Measurements from ENCODE around the gene TSPO2.
A peak's percentile ranks its signal among the peaks of the same experiment; 100 is the strongest.

Gene TSPO2

DNA sequence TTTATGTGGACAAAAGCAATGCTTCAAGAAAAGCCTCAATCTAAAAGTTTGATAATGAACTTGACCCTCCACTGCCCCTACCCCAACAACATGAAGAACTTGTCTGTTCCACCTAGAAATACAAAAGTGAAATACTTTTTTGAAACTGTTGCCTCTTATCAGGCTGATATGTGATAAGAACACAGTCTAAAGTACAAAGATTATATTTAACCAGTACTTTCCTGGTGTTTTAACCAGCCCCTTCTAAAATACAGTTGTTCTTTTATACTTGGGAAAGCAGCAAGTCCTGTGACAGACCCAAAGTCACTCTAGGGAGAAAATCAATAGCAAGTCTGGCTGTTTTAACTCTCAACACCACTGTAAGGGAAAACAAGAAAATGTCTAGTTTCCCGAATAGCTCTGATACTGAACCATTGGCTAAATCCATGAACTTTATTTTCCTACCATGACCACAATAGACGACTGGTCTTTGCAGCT lies 23.3 kb downstream of the TSPO2 start:
- Histone ChIP-seq H3K27ac (ENCODE audit: low read depth, low read length) (no peak overlapping the region), H3K36me3 (ENCODE audit: control insufficient read depth, insufficient read depth, low read length) (peaks cover 50% of the 10 kb centered on the region), H3K4me3 (ENCODE audit: low read depth, low read length) (no peak overlapping the region), H3K4me1 (ENCODE audit: control insufficient read depth, insufficient read depth, low read length) (no peaks in the 10 kb centered on the region), H3K9ac (ENCODE audit: low read length) (no peak overlapping the region), H3K9me3 (ENCODE audit: control insufficient read depth, insufficient read depth, low read depth, low read length) (no peaks in the 10 kb centered on the region), H3K27me3 (ENCODE audit: control insufficient read depth, insufficient read depth, low read length) (no peaks in the 10 kb centered on the region)

DNA sequence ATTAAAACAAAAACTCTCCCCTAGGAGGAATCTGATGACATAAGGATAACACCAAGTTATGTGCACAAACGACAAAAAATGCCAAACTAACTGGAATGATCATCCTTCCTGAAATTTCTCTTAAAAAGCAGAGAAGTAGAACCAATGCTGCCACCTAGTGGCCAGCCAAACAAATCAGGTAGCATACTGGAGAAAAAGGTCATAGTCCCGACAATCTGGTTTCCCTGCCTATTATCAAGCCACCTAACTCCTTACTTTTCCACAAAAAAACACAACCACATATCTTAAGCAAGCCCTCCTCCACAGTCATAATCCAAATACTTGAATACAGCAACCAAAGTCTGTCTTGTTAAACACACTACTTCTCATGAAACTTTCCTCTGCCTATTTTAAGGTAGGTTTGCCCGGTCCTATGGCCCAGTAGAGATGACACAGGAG lies 24.6 kb downstream of the TSPO2 start:
- Histone ChIP-seq H3K27ac (ENCODE audit: low read depth, low read length) (no peak overlapping the region), H3K4me3 (ENCODE audit: low read depth, low read length) (no peak overlapping the region), H3K4me1 (ENCODE audit: control insufficient read depth, insufficient read depth, low read length) (peaks cover 4% of the 10 kb centered on the region), H3K36me3 (ENCODE audit: control insufficient read depth, insufficient read depth, low read length) (peaks cover 45% of the 10 kb centered on the region), H3K9ac (ENCODE audit: low read length) (no peak overlapping the region), H3K27me3 (ENCODE audit: control insufficient read depth, insufficient read depth, low read length) (no peaks in the 10 kb centered on the region), H3K9me3 (ENCODE audit: control insufficient read depth, insufficient read depth, low read depth, low read length) (no peaks in the 10 kb centered on the region)

DNA sequence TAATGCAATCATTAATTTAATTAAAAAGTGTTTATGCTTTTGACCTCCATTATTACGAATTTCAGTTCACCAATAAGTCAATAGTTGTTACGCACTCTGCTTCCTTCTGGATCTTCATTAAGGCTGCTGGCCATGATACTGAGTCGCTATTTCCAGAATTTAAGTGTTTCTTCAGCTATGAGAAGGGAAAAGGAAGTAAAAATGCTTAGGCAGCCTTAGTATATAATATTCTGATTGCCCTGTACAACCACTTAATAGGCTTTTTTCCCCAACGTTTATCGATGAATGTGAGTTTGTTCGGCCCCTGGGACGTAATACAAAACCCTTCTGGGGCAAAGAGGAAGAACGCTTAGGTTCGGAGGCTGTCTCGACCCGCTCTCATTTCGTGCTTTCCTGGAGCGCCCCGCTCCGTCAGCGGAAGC lies 29.2 kb downstream of the TSPO2 start:
- Histone ChIP-seq H3K36me3 (ENCODE audit: control insufficient read depth, insufficient read depth, low read length) (peaks cover 25% of the 10 kb centered on the region), H3K4me1 (ENCODE audit: control insufficient read depth, insufficient read depth, low read length) (peaks cover 18% of the 10 kb centered on the region), H3K9ac (ENCODE audit: low read length) (peak overlapping the region; percentile 98), H3K9me3 (ENCODE audit: control insufficient read depth, insufficient read depth, low read depth, low read length) (no peaks in the 10 kb centered on the region), H3K4me3 (ENCODE audit: low read depth, low read length) (peak overlapping the region; percentile 86), H3K27me3 (ENCODE audit: control insufficient read depth, insufficient read depth, low read length) (no peaks in the 10 kb centered on the region), H3K27ac (ENCODE audit: low read depth, low read length) (peak overlapping the region; percentile 84; the same call in 1 of the 2 replicates)

DNA sequence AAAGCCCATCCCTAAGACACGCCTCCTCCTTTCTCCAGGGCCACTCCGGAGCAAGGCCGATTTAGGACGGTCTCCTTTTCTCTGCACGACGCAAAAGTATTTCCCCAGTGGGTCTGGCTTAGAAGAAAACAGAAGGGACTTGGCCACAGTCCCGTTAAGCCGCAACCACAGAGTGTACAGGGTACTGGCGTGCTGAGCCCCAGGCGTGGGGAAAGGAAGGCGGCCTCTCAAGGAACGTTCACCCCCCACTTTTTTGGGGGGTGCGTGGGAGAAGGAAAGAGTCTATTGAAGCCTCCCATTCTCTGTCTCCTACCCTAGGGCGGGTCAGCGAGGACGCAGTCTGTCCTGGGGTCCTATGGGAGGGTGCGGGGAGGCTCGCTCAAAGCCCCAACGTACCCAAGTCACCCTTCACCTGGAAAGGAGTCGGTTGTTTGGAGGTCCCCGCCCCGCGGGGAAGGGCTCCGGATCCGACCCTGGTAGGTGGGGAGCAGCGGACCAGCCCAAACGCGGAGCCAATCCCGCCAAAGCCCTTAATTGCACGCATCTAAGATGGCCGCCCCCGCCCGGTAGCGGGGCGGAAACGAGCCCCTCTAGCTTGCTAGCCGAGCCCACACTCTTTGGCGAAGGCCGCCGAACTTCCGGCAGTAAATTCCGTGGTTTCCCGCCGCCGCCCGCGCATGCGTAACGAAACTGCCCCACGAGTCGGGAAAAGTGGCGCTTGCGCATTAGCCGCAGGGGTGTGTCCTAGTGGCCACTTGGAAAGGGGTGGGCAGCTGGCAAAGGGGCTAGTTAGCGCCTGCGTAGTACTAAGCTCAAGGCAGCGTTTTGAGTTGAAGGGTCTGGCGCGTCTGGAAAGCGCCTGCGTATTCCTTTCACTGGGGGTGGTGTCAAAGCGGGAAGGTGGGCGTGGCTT lies 29.9 kb downstream of the TSPO2 start, which contains the start of gene OARD1:
Gene OARD1, minus strand, starts transcription at position 434 of the 913 bp plus-strand sequence. CDS start 722 bp downstream, outside the sequence.
- Histone ChIP-seq H3K4me1 (ENCODE audit: control insufficient read depth, insufficient read depth, low read length) (peaks cover 18% of the 10 kb centered on the region), H3K27me3 (ENCODE audit: control insufficient read depth, insufficient read depth, low read length) (no peaks in the 10 kb centered on the region), H3K9ac (ENCODE audit: low read length) (peak within 1 kb of the TSS; percentile 98), H3K9me3 (ENCODE audit: control insufficient read depth, insufficient read depth, low read depth, low read length) (no peaks in the 10 kb centered on the region), H3K4me3 (ENCODE audit: low read depth, low read length) (peak within 1 kb of the TSS; percentile 86), H3K36me3 (ENCODE audit: control insufficient read depth, insufficient read depth, low read length) (peaks cover 22% of the 10 kb centered on the region), H3K27ac (ENCODE audit: low read depth, low read length) (peak within 1 kb of the TSS; percentile 93)

DNA sequence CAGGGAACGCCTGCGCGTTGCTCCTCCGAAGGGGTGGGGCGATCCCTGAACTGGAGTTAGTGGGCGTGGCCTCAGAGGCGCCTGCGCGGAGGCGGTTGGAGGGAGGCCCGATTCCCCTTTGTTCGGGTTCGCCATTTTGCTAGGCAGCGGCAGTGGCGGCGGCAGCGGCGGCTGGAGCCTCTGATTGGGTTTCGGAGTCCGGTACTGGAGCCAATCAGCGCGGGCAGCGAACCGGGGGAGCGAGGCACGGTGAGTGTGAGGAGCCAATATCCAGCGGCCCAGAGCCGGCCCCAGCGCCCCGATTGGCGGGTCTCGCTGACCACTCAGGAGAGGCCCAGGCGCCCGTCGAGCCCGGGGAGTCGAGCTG lies 30.6 kb downstream of the TSPO2 start, which contains the start of gene NFYA:
Gene NFYA, plus strand, starts transcription at position 139 of the 367 bp plus-strand sequence. CDS start 6,116 bp downstream, outside the sequence.
- peaks cover 16% of the 10 kb centered on the region for H3K36me3 ChIP-seq (ENCODE audit: control insufficient read depth, insufficient read depth, low read length)
- H3K4me3 ChIP-seq (ENCODE audit: low read depth, low read length), result peak within 1 kb of the TSS; percentile 86
- no peaks in the 10 kb centered on the region for H3K27me3 ChIP-seq (ENCODE audit: control insufficient read depth, insufficient read depth, low read length)
- H3K27ac ChIP-seq (ENCODE audit: low read depth, low read length), result peak within 1 kb of the TSS; percentile 93
- no peaks in the 10 kb centered on the region for H3K9me3 ChIP-seq (ENCODE audit: control insufficient read depth, insufficient read depth, low read depth, low read length)
- peaks cover 18% of the 10 kb centered on the region for H3K4me1 ChIP-seq (ENCODE audit: control insufficient read depth, insufficient read depth, low read length)
- peak within 1 kb of the TSS; percentile 98 for H3K9ac ChIP-seq (ENCODE audit: low read length)

DNA sequence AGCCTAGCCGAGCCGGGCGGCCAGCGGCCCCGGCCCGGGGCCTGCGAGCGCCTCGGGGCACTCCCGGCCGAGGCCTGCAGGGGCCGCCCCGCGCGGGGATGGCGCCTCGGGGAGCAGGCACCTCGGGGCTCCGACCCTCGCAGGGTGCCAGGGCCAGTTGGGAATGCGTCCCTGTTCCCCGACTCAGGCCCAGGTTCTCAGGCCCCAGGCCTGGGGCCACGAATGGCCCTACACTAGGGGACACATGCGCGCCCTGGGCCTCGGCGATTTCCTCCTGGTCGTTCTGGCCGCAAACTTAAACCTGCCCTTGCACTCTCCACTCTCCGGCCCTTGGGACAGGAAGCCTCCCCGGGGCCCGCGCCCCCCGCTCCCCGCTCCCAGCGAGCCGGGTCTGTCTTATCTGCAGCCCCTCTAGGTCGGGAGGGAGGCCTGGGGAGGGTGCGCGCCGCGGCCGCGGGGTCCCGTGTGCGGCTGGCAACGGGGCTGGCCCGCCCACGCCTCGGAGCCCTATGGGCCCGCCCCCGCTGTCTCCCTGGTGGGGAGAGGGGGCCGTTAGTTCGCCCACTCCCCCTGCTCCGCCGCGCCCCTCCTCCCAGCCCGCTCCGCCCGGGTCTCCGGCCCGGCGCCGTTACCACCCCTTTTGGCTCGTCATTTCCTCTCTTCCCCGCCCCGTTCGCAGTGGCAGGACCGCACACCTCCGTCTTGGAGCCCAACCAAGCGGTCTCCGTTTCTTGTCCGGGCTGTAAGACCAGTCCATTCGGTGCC lies 31.1 kb downstream of the TSPO2 start:
- Histone ChIP-seq H3K4me1 (ENCODE audit: control insufficient read depth, insufficient read depth, low read length) (peaks cover 18% of the 10 kb centered on the region), H3K36me3 (ENCODE audit: control insufficient read depth, insufficient read depth, low read length) (peaks cover 14% of the 10 kb centered on the region), H3K27ac (ENCODE audit: low read depth, low read length) (peak overlapping the region; percentile 93), H3K4me3 (ENCODE audit: low read depth, low read length) (peak overlapping the region; percentile 86), H3K27me3 (ENCODE audit: control insufficient read depth, insufficient read depth, low read length) (no peaks in the 10 kb centered on the region), H3K9me3 (ENCODE audit: control insufficient read depth, insufficient read depth, low read depth, low read length) (no peaks in the 10 kb centered on the region), H3K9ac (ENCODE audit: low read length) (peak overlapping the region; percentile 98)

DNA sequence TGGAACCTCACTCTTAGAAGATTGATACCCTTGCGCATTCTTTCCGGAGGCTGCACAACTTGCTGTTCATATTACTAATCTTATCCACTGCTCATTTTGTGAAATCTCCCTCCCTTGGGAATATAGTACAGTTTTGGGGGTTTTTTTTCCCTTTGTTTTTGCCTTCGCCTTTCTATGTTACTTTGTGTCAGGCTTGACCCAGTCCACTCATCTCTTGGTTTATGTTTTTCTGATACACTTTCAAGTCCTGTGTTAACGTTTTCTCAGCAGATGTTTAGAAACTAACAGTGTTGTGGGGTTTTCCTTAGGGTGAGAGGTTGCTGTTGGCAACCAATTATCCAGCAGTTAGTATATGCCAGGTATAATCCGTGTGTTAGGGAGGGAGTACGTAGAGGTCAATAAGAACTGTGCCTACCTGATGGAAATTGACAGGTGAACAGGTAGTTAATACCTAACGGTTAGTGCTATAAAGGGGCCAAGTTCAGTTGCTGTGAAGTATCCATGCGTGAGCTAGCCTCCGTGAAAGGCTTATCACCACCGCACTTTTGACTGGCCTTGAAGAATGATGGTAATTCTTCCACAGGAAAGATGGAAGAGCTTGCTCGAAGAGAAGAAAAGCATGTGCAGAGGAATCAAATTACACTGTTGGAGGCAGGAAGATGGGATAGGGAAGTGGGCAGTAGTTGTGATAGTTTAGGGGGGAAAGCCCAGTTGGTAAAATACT lies 31.9 kb downstream of the TSPO2 start:
- Histone ChIP-seq H3K4me1 (ENCODE audit: control insufficient read depth, insufficient read depth, low read length) (peaks cover 18% of the 10 kb centered on the region), H3K4me3 (ENCODE audit: low read depth, low read length) (peak overlapping the region; percentile 86), H3K9ac (ENCODE audit: low read length) (peak overlapping the region; percentile 98), H3K9me3 (ENCODE audit: control insufficient read depth, insufficient read depth, low read depth, low read length) (no peaks in the 10 kb centered on the region), H3K27me3 (ENCODE audit: control insufficient read depth, insufficient read depth, low read length) (no peaks in the 10 kb centered on the region), H3K27ac (ENCODE audit: low read depth, low read length) (no peak overlapping the region; the same call in 1 of the 2 replicates), H3K36me3 (ENCODE audit: control insufficient read depth, insufficient read depth, low read length) (peaks cover 17% of the 10 kb centered on the region)

DNA sequence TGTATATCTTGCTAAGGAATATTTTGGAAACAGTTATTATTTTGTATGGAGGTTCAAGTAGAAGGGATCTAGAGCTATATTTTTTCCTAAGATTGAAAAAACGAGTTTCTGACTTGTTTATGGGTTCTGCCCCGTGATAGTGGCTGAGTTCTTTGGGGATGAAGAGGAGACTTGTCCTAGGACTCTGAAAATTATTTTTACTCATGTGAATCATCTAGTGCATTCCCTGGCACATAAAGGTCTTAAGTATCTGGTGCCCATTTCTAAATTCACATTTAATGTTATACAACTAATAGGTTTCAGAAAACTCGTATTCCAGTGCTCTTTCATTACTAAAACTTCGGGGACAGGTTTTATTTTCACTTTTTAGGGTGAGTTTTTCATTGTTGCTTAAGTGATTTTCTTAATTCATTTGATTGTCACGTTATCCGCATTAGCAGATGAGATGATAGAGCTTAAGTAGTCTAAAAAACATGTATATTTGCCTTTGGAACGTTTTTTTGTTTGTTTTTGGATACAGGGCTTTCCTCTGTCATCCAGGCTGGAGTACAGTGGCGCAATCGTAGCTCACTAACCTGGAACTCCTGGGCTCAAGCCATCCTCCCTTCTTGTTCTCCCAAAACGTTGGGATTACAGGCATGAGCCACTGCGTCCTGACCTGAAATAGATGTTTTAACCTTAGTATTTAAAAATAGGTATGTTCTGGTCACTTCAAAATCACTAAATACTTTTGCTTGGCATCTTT lies 32.6 kb downstream of the TSPO2 start:
- Histone ChIP-seq H3K4me1 (ENCODE audit: control insufficient read depth, insufficient read depth, low read length) (peaks cover 18% of the 10 kb centered on the region), H3K9ac (ENCODE audit: low read length) (no peak overlapping the region), H3K36me3 (ENCODE audit: control insufficient read depth, insufficient read depth, low read length) (peaks cover 24% of the 10 kb centered on the region), H3K4me3 (ENCODE audit: low read depth, low read length) (peak overlapping the region; percentile 86), H3K27me3 (ENCODE audit: control insufficient read depth, insufficient read depth, low read length) (no peaks in the 10 kb centered on the region), H3K27ac (ENCODE audit: low read depth, low read length) (no peak overlapping the region), H3K9me3 (ENCODE audit: control insufficient read depth, insufficient read depth, low read depth, low read length) (no peaks in the 10 kb centered on the region)

DNA sequence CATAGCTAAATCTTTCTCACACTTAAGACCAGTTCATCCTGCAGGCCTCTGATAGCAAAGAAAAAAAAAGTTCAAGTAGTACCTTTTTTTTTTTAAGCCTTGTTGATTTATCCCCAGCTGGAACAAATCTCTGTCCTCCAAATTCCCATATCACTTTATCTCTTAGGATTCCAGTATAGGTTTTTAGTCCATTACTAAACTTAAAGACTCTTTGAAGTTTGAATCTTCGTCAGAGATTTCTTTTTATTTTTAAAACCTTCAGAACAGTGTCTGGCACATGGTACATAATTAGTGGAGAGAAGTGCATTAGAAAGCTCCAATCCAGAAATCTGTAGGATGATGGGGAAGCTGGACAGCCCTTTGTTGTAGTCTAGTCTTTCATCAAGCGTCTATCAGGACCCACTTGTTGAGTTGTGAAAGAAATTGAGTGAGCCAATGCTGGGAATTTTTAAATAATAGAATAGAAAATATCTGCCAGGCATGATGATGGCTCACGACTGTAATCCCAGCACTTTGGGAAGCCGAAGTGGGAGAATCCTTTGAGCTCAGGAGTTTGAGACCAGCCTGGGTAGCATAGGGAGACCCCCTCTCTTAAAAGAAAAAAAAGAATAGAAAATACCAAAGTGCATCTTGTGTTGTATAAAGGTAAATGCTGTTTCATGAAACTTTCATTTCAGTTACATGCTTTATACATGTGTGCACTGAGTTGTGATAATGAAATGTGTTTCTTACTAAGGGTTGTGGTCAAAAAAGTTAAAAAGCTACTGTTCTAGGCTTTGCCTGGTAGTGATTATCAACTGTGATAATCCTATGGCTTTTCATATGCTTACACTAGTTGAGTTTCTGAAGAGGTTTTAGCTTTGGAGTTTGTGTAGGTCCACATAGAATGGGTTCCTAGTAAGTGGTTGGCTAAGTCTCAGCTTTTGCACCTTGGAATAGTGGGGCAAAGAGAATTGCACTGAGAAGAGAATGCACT lies 33.7 kb downstream of the TSPO2 start:
- Histone ChIP-seq H3K4me1 (ENCODE audit: control insufficient read depth, insufficient read depth, low read length) (peaks cover 17% of the 10 kb centered on the region), H3K9ac (ENCODE audit: low read length) (no peak overlapping the region), H3K27me3 (ENCODE audit: control insufficient read depth, insufficient read depth, low read length) (no peaks in the 10 kb centered on the region), H3K9me3 (ENCODE audit: control insufficient read depth, insufficient read depth, low read depth, low read length) (no peaks in the 10 kb centered on the region), H3K27ac (ENCODE audit: low read depth, low read length) (no peak overlapping the region), H3K4me3 (ENCODE audit: low read depth, low read length) (no peak overlapping the region), H3K36me3 (ENCODE audit: control insufficient read depth, insufficient read depth, low read length) (peaks cover 35% of the 10 kb centered on the region)

All from HUES6 (cell line).